ENCODE measurements around the gene VAV3.
"Not testable (repeated sequence)": the region's sequence is repeated elsewhere in the genome, so short reads cannot be mapped to it uniquely, and the experiment has no call there.

Gene VAV3

DNA sequence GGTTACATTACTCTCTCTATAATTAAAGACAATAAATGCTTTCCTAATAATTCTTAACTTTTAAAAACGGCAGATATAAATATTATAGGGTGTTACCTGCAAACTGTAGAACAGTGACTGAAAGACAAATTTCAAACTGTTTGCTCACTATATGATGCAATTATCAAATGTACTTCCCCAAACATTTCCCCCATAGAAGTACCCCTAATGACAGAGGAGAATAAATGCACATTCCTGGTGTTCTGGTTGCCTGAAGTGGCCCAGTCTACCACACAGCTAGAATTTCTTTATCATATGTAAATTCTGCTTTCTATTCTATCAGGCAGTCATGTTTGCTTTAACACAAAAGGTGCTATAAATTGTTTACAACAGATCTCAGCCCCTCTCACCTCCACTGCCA, 70.4 kb downstream of the VAV3 start:
- DNase-seq, result no peak

DNA sequence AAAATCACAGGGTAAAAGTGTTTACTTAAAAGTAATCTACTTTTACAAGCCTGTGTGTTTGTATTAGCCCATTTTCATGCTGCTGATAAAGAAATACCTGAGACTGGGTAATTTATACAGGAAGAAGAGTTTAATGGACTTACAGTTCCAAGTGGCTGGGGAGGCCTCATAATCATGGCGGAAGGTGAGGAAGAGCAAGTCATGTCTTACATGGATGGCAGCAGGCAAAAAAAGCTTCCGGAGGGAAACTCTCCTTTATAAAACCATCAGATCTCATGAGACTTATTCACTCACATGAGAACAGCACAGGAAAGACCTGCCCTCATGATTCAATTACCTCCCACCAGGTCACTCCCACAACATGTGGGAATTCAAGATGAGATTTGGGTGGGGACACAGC, 71.6 kb downstream of the VAV3 start:
- DNase-seq, result not testable (repeated sequence)

DNA sequence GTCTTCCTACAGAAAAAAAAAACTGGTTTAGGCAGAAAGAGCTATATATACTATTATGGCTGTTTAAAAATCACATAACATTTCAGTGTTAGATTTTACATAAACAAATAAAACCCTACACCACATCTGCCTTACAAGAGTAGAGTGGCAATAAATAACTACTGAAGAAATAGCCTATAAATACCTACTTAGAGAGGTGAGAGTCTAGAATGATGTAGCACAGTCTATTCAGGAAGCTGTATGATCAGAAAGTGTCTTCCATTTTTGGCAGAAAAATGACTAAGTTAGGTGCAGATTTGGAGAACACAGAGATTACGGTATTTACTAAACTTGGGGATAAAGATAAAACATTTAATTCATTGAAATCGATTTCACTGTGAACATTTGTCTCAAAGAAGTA, 75.5 kb downstream of the VAV3 start:
- DNase-seq, result no peak

DNA sequence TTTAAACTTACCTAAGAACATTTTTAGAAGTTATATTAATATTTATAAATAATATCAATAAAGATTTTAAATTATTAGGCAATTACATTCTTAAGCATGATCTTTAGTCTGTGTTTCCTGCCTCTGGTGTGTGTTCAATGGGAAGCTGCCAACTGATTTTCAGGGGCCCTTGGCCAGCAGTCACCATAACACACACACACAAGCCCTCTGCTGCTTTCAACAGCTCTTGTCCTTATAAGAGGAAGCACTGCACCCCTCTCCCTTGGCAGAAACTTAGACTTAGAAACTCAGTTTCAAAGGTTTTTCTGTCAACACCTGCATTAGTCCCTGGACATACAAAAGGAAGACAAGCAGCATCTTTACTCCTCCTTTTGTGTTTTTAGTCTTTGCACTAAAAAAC, 81.4 kb downstream of the VAV3 start:
- DNase-seq, result no peak

DNA sequence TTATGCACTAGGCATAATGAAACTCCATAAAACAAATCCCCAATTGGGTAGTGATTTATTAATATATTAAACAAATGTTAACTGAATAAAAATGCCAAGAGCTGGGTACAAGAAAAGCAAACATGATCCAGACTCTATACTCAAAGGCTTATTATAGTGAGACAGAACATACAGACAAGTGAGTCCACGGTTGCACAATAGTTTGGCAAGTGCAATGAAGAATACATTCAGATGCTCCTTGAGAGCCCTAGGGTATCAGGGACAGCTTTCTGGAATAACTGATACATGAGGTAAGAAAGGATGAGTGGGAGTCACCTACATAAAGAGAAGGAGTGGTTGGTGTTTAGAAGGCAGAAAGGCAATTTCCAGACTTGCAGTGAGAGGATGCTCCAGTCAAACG, 85.1 kb downstream of the VAV3 start:
- DNase-seq, result no peak

DNA sequence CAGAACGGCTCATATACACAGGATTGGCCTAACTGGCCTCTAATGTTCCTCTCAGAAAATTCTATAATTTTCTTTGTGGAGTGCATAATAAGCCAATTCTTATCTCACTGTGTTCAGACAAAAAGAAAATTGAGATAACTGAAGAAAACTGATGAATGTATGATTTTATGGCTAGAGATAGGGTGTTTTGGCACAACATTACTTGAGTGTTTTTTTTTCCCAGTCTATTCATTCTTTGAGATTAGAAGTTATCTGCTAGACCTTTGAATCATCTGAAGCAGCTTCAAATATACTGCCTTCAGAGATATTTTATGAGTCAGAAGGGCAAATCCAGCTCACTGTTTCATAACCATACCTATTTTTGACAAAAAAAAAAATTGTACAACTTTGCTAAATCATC, 85.6 kb downstream of the VAV3 start:
- no peak for DNase-seq

DNA sequence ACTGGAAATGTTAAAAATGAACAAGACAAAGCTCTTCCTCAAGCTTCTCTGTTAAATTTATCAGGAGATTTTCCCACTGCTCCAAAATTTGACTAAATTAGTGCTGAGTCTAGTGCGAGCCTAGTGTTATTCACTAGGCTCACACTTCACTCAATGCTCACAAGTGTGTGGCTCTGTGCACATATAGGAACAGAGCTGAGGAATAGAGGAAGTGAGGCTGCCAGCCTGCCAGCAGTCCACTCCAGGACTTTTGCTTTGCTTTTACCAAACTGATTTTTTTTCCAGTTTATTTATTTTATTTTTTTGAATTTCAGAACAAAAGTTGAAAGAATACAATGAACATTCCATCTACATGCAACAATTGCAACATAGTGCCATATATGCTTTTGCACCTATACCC, 87.2 kb downstream of the VAV3 start:
- no peak for DNase-seq

DNA sequence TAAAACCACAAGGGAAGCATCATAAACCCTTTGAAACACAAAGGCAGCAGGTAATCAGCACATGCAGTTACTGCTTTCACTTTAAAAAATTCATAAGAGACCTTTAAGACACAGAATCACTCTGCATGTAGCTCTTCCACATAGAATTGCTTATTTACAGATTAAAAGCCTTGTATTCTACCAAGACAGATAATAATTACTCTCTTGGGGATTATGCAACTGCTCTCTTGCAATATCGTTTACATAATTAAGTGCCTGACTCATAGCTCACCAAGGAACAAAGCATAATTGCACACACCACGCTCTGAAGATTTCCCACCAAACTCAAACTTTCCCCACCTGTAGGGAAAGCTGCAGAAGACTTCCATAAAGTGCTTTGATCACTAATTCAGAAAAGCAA, 87.9 kb downstream of the VAV3 start:
- DNase-seq, result peak in 6 of 56 donors; percentile 8 to 36 (median 22)

DNA sequence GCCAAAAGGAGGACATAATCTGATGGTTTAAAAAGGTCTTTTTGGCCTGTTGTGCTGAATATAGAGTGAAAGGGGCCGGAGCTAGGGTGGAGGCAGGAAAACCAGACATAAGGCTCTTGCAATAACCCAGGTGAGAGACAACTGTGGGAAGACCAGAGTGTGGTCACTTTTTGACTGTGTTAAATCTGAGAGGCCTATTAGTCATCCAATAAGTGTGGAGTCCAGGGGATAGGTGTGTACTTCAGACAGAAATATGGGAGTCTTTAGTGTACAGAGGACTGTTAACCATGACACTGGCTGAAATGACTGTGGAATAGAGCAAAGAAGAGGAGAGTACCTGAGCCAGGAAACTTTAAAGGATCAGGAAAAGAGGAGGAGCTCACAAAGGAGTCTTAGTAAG, 89.3 kb downstream of the VAV3 start:
- DNase-seq, result no peak

DNA sequence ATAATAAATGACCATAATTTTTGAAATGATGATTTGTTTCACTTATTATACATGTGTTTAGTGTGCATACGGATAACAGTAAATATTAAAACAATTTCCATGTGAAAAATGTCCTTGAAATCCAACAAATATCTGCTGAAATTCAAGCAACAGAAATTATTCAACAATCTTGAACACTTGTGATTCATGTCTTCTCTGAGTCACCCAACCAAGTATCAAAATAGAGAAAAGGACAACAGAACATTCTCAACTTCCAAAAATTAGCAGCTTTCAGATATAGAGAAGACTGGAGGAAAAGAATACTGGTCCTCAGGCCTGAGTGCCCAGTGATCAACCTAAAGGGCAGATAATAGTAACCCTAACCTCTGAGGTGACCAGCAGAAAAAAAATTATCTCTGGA, 90.8 kb downstream of the VAV3 start:
- no peak for DNase-seq

DNA sequence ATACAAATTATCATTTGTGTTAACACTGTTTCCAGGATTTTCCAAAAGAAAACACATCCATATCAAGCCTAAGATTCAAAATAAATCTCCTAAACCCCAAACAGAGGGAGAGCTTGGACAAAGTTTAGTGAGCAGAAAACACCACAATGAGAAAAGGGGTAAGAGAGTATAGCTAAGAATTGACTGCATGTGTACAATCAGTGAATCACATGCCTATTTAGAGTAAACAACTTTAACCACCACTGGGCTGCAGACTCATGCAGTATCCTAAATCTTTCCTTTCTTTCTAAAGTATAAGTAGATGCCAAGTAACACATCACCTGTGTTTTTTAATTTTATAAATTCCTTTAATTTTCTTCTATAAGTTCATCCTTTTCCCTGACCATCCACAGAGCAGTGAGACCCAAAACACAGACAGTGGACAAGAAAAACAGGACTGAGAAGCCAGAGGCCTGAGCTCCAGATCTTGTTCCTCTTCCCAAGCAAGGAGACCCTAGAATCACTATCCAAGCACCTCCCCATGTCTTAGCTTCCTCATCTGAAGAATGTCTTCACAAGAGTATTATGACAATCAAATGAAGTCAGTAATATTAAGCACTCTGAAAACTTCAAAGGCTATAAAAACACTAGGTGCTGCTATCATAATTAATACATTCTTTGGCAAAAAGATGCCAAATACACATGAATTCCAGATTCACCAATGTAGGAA, 93.1 kb downstream of the VAV3 start:
- DNase-seq, result no peak

DNA sequence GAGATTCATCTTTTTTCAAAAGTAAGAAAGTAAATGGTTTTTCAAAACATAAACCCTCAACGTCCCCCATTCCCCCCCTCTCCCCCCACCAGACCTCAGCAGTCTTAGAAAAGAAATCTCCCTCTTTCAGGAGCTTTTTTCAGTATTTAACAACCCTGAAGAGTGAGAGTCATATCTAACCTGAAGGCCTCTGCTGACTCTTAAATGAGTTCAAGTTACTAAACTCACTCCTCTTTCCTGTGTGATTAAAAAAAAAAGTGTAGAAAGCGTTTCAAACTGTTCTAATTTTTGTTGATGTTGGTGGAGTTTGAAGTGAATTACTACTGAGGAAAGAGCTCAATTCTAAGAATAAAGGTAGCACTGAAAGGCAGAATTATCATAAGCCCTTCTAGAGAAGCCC, 93.7 kb downstream of the VAV3 start:
- DNase-seq, result no peak

DNA sequence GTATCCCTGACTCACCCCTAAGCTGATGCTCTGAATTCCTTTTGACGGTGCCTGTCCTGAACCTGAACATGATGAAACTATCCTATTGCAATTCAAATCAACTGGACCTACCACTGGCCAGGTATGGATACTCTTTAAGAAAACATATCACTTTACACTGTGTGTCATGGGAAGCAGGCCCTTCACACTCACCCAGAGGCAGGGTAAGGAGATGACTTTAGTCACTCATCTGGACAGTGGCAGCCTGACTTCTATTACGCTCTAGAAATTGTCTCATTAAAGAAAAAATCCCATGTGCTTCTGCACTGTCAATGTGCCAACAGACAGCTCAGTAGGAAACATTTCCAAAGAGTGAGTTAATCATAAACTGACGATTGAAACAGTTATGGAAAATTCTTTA, 94.3 kb downstream of the VAV3 start:
- DNase-seq, result no peak

DNA sequence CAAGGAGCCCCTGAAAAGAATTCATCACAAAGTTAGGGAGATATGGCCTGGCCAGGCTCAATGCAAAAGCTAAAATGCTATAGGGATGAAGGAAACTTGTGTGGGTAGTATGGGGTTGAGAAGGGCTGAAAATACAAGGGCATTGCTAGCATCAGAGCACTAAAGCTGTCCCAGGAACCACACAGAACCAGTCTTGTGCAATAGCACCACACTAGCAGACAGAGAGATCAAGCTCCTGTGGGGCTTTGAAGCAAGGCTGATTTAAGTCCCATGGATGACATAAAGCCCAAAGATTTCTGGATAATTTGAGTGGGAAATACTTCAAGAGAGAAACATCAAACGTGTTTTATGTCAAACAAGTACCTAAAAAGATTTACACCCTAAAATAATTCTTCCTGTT, 97.1 kb downstream of the VAV3 start:
- DNase-seq, result no peak

DNA sequence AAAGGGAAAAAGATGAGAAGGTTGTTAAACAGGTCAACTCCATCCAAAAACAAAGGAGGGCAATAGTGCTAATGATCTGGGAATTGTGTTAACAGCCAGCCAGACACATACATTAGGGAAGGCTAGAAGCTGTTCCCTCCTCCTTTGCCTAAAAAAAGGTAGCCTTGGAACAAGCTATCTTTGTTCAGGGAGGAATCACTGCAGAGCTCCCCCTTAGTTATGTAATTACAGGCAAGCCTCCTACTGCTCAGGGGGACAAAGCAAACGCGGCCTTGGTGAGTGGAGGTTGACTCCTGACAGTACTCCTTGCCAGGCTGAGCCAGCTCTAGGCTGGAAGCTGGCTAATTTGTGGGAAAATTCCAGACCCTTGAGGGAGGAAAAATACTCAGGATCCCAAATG, 97.6 kb downstream of the VAV3 start:
- peak in 2 of 56 donors; percentile 1 to 2 for DNase-seq

DNA sequence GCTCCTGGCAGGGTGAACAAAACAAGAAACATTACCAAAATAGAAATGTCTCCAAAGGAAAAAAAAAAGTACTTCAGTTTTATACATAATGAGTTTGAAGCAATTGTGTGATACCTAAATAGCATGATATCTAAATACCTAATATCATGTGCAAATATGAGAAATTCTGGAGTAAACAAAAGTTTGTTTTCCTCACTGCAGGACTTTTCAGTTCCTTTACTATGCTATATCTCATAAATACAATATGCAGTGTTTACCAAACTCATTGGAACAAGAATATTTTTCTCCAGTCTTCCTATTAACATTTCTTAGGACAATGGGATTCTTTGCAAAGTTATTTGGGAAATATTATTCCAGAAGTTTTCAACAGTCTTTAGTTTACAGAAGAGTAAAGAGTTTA, 98.1 kb downstream of the VAV3 start:
- DNase-seq, result no peak

DNA sequence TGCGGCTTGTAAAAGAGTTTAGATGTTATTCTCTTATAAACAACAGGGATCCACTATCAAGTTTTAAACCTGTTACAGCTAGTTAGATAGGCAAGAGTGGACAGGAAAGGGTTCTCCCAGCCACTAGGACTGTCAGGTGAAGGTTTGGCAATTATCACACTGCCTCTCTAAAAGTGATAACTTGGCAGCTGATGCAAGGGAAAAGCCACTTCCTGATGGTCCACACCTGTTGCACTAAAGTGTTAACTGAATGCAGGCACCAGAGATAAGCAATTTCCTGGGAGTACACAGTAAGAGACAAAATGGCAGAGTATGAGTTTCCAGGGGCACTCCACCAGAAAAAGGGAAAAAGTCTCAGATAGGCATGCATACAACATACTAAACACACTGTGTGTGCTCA, 99.4 kb downstream of the VAV3 start:
- DNase-seq, result no peak

DNA sequence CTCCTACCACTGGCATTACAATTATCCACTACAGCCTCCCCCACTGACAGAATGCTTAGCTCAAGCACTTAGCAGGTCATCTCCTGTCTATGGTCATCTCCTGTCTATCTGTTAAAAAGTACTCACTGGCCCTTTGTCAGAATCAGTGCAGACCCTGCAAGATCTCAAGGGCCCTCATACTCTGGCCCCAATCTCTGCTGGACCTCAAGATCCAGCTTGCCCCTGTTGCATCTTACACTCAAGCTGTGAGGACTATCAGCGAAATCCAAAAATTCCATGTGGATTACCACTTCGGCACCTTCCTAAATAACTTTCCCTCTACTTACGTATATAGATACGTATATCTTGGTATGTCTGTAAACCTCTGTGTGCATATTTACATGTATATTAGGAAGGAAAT, 101.6 kb downstream of the VAV3 start:
- no peak for DNase-seq

DNA sequence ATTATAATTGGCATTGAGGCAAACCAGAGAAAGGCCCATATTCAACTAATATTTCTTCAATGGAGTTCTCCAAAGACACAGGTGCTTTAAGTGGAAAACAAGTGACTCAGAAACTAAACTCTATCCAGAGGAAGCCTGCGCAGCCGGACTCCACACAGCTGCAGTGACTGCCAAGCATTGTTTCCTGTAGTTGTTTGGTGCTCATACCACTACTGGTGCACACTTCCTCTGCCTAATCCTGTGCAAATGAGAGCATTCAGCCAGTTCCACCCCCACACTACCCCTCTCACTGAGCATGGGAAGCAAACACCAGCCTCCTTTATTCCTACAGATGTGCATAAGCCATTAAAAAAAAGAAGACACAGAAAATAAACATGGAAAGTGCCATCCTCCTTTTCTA, 102.9 kb downstream of the VAV3 start:
- no peak for DNase-seq

DNA sequence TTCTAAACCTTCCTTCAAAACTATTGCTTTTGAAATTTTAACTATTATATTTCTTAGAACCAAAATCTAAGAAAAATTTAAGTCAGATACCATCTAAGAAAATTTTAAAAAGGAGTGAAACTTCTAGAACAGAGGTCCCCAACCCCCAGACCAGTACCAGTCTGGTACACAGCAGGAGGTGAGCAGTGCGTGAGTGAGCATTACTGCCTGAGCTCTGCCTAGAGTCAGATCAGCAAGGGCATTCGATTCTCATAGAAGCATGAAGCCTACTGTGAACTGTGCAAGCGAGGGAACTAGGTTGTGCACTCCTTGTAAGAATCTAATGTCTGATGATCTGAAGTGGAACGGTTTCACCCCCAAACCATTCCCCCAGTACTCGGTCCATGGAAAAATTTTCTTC, 106.7 kb downstream of the VAV3 start:
- no peak for DNase-seq

DNA sequence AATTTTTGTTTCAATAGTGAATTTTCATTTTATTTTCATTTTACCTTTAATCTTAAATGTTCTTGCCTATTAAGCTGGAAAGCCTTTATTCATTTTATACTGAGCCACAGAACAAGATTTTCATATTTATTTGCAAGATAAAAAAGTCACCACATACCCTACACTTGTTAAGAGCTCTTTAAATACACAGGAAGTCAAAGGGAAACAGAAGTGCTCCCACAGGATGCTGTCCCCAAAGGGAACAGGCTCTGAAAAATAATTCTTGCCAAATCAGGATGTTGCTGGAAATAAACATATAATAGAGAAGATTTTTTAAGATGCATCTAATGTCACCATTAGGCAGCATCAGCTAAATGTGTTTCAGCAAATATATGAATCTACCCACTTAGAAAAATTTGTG, 113.6 kb downstream of the VAV3 start:
- no peak for DNase-seq

DNA sequence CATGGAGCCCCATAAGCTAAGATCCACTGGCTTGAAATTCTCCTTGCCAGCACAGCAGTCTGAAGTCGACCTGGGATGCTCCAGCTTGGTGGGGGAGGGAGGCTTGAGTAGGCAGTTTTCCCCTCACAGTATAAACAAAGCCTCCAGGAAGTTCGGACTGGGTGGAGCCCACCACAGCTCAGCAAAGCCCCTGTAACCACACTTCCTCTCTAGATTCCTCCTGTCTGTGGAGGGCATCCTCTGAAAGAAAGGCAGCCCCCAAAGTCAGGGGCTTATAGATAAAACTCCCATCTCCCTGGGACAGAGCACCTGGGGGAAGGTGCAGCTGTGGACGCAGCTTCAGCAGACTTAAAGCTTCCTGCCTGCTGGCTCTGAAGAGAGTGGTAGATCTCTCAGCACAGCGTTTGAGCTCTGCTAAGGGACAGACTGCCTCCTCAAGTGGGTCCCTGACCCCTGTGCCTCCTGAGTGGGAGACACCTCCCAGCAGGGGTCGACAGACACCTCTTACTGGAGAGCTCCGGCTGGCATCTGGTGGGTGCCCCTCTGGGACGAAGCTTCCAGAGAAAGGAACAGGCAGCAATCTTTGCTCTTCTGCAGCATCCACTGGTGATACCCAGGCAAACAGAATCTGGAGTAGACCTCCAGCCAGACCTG, 120.3 kb downstream of the VAV3 start:
- DNase-seq, result not testable (repeated sequence)

DNA sequence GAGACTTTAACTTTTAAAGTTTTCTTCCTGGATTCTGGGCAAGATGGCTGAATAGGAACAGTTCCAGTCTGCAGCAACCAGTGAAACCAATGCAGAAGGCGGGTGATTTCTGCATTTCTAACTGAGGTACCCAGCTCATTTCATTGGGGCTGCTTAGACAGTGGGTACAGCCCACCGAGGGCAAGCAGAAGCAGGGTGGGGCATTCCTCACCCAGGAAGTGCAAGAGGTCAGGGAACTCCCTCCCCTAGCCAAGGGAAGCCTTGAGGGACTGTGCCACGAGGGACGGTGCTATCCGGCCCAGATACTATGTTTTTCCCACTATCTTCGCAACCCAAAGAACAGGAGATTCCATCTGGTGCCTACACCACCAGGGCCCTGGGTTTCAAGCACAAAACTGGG, 121.0 kb downstream of the VAV3 start:
- DNase-seq, result no peak

DNA sequence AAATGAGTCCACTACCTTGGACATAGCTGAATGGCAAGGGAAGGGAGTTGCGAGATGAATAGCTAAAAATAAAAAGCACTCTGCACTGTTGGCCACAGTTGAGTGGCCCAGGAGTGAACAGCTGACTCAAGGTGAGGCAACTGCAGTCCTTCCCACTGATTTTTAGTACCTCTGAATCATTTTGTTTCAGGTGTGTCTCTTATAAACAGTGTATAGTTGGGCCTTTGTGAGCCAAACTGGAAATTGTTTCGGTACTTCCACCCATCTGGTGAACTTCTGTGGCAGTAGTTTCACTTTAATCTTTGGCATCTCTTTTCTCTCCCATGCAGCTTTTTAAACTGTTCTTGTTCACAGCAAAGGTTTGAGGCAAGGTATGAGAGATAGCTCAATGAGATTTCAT, 122.7 kb downstream of the VAV3 start:
- no peak for DNase-seq

Data from nucleus accumbens (tissue), 56 donors.